GM12878 (cell line): ENCODE measurements around the gene LIN7C.

Experiments used
- BCL3 ChIP-seq: IDR thresholded peaks from 2 replicates; pipeline ENCODE4 v1.6.1; 2011; ENCODE audit warnings: borderline replicate concordance, low read depth, mild to moderate bottlenecking, moderate library complexity, low read length; ENCODE audit not compliant: insufficient read depth, poor library complexity, severe bottlenecking
- CEBPB ChIP-seq, 2 experiments: fragments of 150-350 bp in 1 of 2; IDR thresholded peaks; 2 replicates each; pipeline ENCODE4 v1.6.1; 2012 to 2014; ENCODE audit warnings: low read depth in 2 of 2, low read length in 2 of 2, borderline replicate concordance in 1 of 2, inconsistent platforms in 1 of 2
- CTCF ChIP-seq, 3 experiments: IDR thresholded peaks in 2 of 3; conservative IDR thresholded peaks in 1 of 3; 2 replicates each; pipeline ENCODE4 v1.5.1; 2011; ENCODE audit warnings: low read depth in 3 of 3, low read length in 3 of 3, mild to moderate bottlenecking in 3 of 3, control low read depth in 2 of 3, moderate library complexity in 2 of 3, inconsistent platforms in 1 of 3, mixed read lengths in 1 of 3; ENCODE audit not compliant: control insufficient read depth in 2 of 3, insufficient read depth in 1 of 3; ENCODE audit errors: extremely low read depth in 1 of 3
- ESRRA ChIP-seq: IDR thresholded peaks from 2 replicates; pipeline ENCODE4 v1.6.1; 2012; ENCODE audit warnings: mild to moderate bottlenecking, low read length, improper control_type of control experiment
- FOS ChIP-seq: IDR thresholded peaks from 3 replicates; pipeline ENCODE4 v1.6.1; 2011; ENCODE audit warnings: borderline replicate concordance; ENCODE audit not compliant: insufficient read length; ENCODE audit errors: extremely low read depth
- IRF3 ChIP-seq: fragments of 450-650 bp; IDR thresholded peaks from 2 replicates; pipeline ENCODE4 v1.6.1; 2014; ENCODE audit warnings: mild to moderate bottlenecking
- NR2C1 ChIP-seq: fragments of 450-650 bp; IDR thresholded peaks from 2 replicates; pipeline ENCODE4 v1.6.1; 2017; ENCODE audit warnings: antibody characterized with exemption, mild to moderate bottlenecking, moderate library complexity
- NR2C2 ChIP-seq: IDR thresholded peaks from 2 replicates; pipeline ENCODE4 v1.6.1; 2011; ENCODE audit warnings: borderline replicate concordance, low read depth; ENCODE audit not compliant: control insufficient read depth, insufficient read length
- RB1 ChIP-seq: fragments of 450-650 bp; formaldehyde crosslinking; IDR thresholded peaks from 2 replicates; pipeline ENCODE4 v1.6.1; 2017; ENCODE audit warnings: mild to moderate bottlenecking, borderline replicate concordance
- REST ChIP-seq: IDR thresholded peaks from 2 replicates; pipeline ENCODE4 v1.6.1; 2012; ENCODE audit warnings: mild to moderate bottlenecking, low read depth, low read length
- SP1 ChIP-seq: IDR thresholded peaks from one replicate; pipeline ENCODE4 v1.6.1; 2011; ENCODE audit warnings: low read depth, low read length
- TARDBP ChIP-seq: IDR thresholded peaks from 2 replicates; pipeline ENCODE4 v1.6.1; 2016; ENCODE audit warnings: borderline replicate concordance
- WRNIP1 ChIP-seq: IDR thresholded peaks from 2 replicates; pipeline ENCODE4 v1.6.1; 2011; ENCODE audit warnings: low read depth, low read length, improper control_type of control experiment, borderline replicate concordance
- ZNF274 ChIP-seq: IDR thresholded peaks from one replicate; pipeline ENCODE4 v1.8.0; 2011; ENCODE audit not compliant: insufficient read length, insufficient read depth

GRCh38 chr11:27477831-27478230, 28.7 kb downstream of the LIN7C start:
- TF ChIP-seq ESRRA (no peak), NR2C1 (no peak), CTCF (IDR thresholded peaks at IDR 0.05 in 2 of 3, conservative IDR thresholded peaks at IDR 0.05 in 1 of 3; ENCODE audit: control insufficient read depth in 2 of 3, extremely low read depth in 1 of 3, insufficient read depth in 1 of 3, low read depth in 3 of 3, low read length in 3 of 3) (no peak), REST (no peak), ZNF274 (no peak), SP1 (no peak), WRNIP1 (no peak), BCL3 (no peak), RB1 (no peak), FOS (no peak), TARDBP (no peak), NR2C2 (no peak), CEBPB (IDR thresholded peaks at IDR 0.05; ENCODE audit: borderline replicate concordance in 1 of 2, low read depth in 2 of 2, low read length in 2 of 2) (no peak), IRF3 (no peak)
